OCI-LY7 (cell line): Measurements from ENCODE around the gene PGP. TPM values are rescaled to one million over a fixed set of nuclear protein-coding genes. Genes with fewer than 3 reads are reported as not detected.

ENCODE experiments used
- BruUV-seq: library from RNA; stranded (reverse); fragments of 400-500 nt; replicated peaks from 2 replicates; lab custom pipeline; 2021; lab: Mats Ljungman, UMichigan
- CTCF ChIA-PET: fragments of 300-600 bp; sonication (Branson Sonifier 250); formaldehyde crosslinking; loops from one replicate; lab custom pipeline; 2022; ENCODE audit warnings: antibody characterized with exemption; ENCODE audit not compliant: unreplicated experiment; lab: Charles Lee
- POLR2A ChIA-PET: fragments of 300-600 bp; sonication (Branson Sonifier 250); formaldehyde crosslinking; loops from one replicate; lab custom pipeline; 2022; ENCODE audit warnings: antibody characterized with exemption; lab: Charles Lee
- DNase-seq: peaks from one replicate; pipeline ENCODE4 v3.0.0-alpha.2; 2015; ENCODE audit warnings: low spot score
- H2AFZ ChIP-seq: fragments of 200-600 bp; sonication (generic), shearing (Covaris generic); 2 replicates; pipeline ENCODE4 v1.6.1; 2014; ENCODE audit warnings: mild to moderate bottlenecking, antibody characterized with exemption, low read length, moderate library complexity
- H3K27ac ChIP-seq: fragments of 200-600 bp; sonication (generic); 2 replicates; pipeline ENCODE4 v1.5.1; 2014; ENCODE audit warnings: mixed run types, low read depth, mild to moderate bottlenecking, moderate library complexity, low read length, inconsistent platforms; ENCODE audit not compliant: poor library complexity, severe bottlenecking
- H3K36me3 ChIP-seq: fragments of 200-600 bp; sonication (generic); 2 replicates; pipeline ENCODE4 v1.6.1; 2014; ENCODE audit warnings: mild to moderate bottlenecking, antibody characterized with exemption, low read length, moderate library complexity, mixed read lengths; ENCODE audit not compliant: insufficient read depth
- H3K4me1 ChIP-seq: fragments of 200-600 bp; sonication (generic); 2 replicates; pipeline ENCODE4 v1.5.1; 2014; ENCODE audit warnings: mild to moderate bottlenecking, low read length; ENCODE audit not compliant: insufficient read depth, poor library complexity, severe bottlenecking
- H3K4me2 ChIP-seq: fragments of 200-600 bp; sonication (generic); 2 replicates; pipeline ENCODE4 v1.6.1; 2014; ENCODE audit warnings: mild to moderate bottlenecking, low read length
- H3K4me3 ChIP-seq: fragments of 200-600 bp; sonication (generic); 2 replicates; pipeline ENCODE4 v1.5.1; 2014; ENCODE audit warnings: mild to moderate bottlenecking, low read depth, low read length; ENCODE audit not compliant: poor library complexity, severe bottlenecking
- H3K79me2 ChIP-seq: fragments of 200-600 bp; sonication (generic); 2 replicates; pipeline ENCODE4 v1.6.1; 2016; ENCODE audit warnings: low read depth, mild to moderate bottlenecking, low read length, moderate library complexity, mixed read lengths; ENCODE audit not compliant: insufficient read depth
- H3K9me2 ChIP-seq: fragments of 200-600 bp; sonication (generic); 2 replicates; pipeline ENCODE4 v1.6.1; 2016; ENCODE audit warnings: mild to moderate bottlenecking, low read length, mixed read lengths; ENCODE audit not compliant: insufficient read depth
- H3K9me3 ChIP-seq: fragments of 200-600 bp; sonication (generic); 2 replicates; pipeline ENCODE4 v1.6.1; 2014; ENCODE audit warnings: mild to moderate bottlenecking, mixed run types, low read length, mixed read lengths
- H4K20me1 ChIP-seq: fragments of 200-600 bp; sonication (generic); 2 replicates; pipeline ENCODE4 v1.6.1; 2014; ENCODE audit warnings: mild to moderate bottlenecking, antibody characterized with exemption, low read length, moderate library complexity, mixed read lengths; ENCODE audit not compliant: insufficient read depth
- EZH2phosphoT487 ChIP-seq: fragments of 200-600 bp; sonication (generic); IDR thresholded peaks from 2 replicates; pipeline ENCODE4 v1.6.1; 2018; ENCODE audit warnings: low read depth, borderline replicate concordance, mild to moderate bottlenecking, mixed run types, antibody characterized with exemption, low read length, moderate library complexity, mixed read lengths
- intact Hi-C: fragments of 100-400 bp; cut with micrococcal nuclease; formaldehyde crosslinking; loops from one replicate; pipeline ENCODE4 v1.10.0; 2022; ENCODE audit not compliant: unreplicated experiment
- total RNA-seq, 2 experiments: library from RNA; depleted of rRNA in 1 of 2; stranded (reverse); fragments of >200 nt in 1 of 2; shearing (Covaris generic) in 1 of 2; gene quantifications; 2 replicates each; pipeline ENCODE4 v1.2.3, GENCODE V29; 2014 to 2022
- TF ChIP-seq, protein P1 (sequence below): fragments of 200-600 bp; sonication (generic); conservative IDR thresholded peaks from 2 replicates; pipeline ENCODE4 v1.5.1; 2014; ENCODE audit warnings: mild to moderate bottlenecking, antibody characterized with exemption, low read length, moderate library complexity, mixed read lengths

The PGP gene
- total RNA-seq, 2 experiments from 2014 or later, result 37.9 to 44.2 TPM

DNA sequence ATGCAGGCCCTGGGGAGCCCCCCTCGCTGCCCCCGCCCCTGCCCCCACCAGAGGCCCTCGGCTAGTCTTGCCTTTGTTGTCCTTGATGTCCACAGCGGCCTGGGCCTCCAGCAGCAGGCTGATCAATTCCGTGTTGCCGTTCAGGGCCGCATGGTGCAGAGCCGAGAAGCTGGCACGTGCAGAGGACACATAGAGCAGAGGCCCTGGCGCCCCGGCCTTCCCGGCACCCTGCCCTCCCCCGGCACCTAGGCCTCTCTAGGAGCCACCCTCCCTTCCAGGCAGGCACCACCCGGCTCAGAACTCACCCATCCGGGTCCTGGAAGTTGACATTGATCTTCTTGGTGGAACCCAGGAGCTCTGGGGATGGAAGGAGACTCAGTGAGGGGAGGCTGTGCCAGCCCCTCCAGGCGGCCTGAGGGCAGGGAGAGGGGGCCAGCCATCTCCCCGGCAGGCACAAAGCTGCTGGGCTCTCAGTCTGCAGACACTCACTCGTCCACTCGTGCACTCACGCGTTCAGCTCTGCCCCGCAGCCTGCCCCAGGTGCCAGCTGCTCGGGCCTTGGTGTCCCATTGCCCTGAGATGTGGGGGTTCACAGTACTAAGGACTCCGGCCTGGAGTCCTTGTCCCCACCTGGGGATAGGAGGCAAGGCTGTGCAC, 24.5 kb downstream of the PGP start:
- intact Hi-C loops, result no loop called here
- CTCF ChIA-PET, result interaction anchor here (0.5 kb wide), 1 partner anchor 9 kb away, joined by 3 read pairs; no protein-coding TSS in a partner anchor
- POLR2A ChIA-PET, result no interaction called here
- Histone ChIP-seq H3K4me2 (no peak overlapping the region), H3K9me2 (no peaks in the 10 kb centered on the region), H3K9me3 (no peaks in the 10 kb centered on the region), H2AFZ (no peak overlapping the region), H3K4me1 (no peaks in the 10 kb centered on the region), H3K79me2 (no peaks in the 10 kb centered on the region), H3K36me3 (no peaks in the 10 kb centered on the region), H3K27ac (no peak overlapping the region), H4K20me1 (no peaks in the 10 kb centered on the region), H3K4me3 (no peak overlapping the region)
- no TSS peak for BruUV-seq
- TF ChIP-seq, protein P1, sequence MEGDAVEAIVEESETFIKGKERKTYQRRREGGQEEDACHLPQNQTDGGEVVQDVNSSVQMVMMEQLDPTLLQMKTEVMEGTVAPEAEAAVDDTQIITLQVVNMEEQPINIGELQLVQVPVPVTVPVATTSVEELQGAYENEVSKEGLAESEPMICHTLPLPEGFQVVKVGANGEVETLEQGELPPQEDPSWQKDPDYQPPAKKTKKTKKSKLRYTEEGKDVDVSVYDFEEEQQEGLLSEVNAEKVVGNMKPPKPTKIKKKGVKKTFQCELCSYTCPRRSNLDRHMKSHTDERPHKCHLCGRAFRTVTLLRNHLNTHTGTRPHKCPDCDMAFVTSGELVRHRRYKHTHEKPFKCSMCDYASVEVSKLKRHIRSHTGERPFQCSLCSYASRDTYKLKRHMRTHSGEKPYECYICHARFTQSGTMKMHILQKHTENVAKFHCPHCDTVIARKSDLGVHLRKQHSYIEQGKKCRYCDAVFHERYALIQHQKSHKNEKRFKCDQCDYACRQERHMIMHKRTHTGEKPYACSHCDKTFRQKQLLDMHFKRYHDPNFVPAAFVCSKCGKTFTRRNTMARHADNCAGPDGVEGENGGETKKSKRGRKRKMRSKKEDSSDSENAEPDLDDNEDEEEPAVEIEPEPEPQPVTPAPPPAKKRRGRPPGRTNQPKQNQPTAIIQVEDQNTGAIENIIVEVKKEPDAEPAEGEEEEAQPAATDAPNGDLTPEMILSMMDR, result no peak
- TF ChIP-seq EZH2phosphoT487, result no peak
- no peak for DNase-seq

DNA sequence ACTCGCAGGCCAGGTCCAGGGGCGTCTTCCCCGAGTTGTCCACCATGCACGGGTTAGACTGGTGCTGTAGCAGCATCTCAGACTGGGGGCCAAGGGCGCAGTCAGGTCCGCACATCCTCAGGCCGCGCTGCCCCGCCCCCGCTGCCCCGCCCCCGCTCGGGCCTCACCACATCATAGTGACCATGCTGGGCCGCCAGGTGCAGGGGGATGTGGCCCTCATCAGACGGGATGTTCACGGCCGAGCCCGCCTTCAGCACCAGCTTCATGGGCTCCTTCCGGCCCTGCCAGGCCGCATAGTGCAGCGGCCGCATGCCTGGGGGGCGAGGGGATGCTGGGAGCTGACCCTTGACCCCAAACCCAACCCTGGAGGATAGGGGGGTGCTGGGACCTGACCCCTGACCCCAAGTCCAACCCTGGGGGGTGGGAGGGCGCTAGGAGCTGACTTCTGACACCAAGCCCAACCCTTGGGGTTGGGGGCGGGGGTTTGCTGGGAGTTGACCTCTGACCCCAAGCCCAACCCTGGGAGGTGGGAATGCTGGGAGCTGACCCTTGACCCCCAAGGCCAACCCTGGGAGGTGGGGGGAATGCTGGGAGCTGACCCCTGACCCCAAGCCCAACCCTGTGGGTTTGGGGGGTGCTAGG, 25.3 kb downstream of the PGP start:
- Histone ChIP-seq H2AFZ (no peak overlapping the region), H3K27ac (no peak overlapping the region), H3K79me2 (no peaks in the 10 kb centered on the region), H3K4me3 (no peak overlapping the region), H3K4me1 (no peaks in the 10 kb centered on the region), H3K9me3 (no peaks in the 10 kb centered on the region), H4K20me1 (no peaks in the 10 kb centered on the region), H3K4me2 (no peak overlapping the region), H3K9me2 (no peaks in the 10 kb centered on the region), H3K36me3 (no peaks in the 10 kb centered on the region)
- ChIA-PET POLR2A (interaction anchor here (0.7 kb wide), 1 partner anchor 1234 kb away, joined by 3 read pairs; no protein-coding TSS in a partner anchor), CTCF (interaction anchor here (0.5 kb wide), 1 partner anchor 8 kb away, joined by 3 read pairs; no protein-coding TSS in a partner anchor)
- intact Hi-C loops, result no loop called here
- no TSS peak for BruUV-seq
- no peak for DNase-seq
- no peak for TF ChIP-seq EZH2phosphoT487
- TF ChIP-seq, protein P1, result no peak

DNA sequence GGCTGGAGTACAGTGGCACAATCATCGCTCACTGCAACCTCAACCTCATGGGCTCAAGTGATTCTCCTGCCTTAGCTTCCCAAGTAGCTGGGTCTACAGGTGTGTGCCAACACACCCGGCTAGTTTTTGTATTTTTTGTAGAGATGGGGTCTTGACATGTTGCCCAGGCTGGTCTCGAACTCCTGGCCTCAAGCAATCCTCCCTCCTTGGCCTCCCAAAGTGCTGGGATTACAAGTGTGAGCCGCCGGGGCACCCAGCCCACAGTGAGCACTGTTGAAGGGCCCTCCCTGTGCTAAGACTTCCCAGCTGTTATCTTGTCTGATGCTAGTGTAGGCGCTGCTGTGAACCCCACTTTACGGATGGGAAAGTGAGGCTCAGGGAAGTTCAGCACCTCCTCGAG, 26.2 kb downstream of the PGP start:
- no peak overlapping the region for H3K27ac ChIP-seq
- no peaks in the 10 kb centered on the region for H3K4me1 ChIP-seq
- no peak for DNase-seq
- H2AFZ ChIP-seq, result no peak overlapping the region
- no TSS peak for BruUV-seq
- intact Hi-C loops, result no loop called here
- H3K79me2 ChIP-seq, result no peaks in the 10 kb centered on the region
- POLR2A ChIA-PET, result interaction anchor here (0.5 kb wide), 1 partner anchor 9 kb away, joined by 3 read pairs; no protein-coding TSS in a partner anchor
- H3K4me2 ChIP-seq, result no peak overlapping the region
- no peaks in the 10 kb centered on the region for H3K9me2 ChIP-seq
- H4K20me1 ChIP-seq, result no peaks in the 10 kb centered on the region
- no peak for TF ChIP-seq EZH2phosphoT487
- TF ChIP-seq, protein P1, result no peak
- H3K4me3 ChIP-seq, result no peak overlapping the region
- no peaks in the 10 kb centered on the region for H3K36me3 ChIP-seq
- no peaks in the 10 kb centered on the region for H3K9me3 ChIP-seq
- CTCF ChIA-PET, result no interaction called here
